HG02571 (cell line): ENCODE measurements around the gene NOC4L.

Source experiments
- ATAC-seq: cut with Tn5 transposase; IDR thresholded peaks from one replicate; pipeline ENCODE4 v1.9.1; 2021; ENCODE audit warnings: mild to moderate bottlenecking, moderate library complexity; ENCODE audit not compliant: unreplicated experiment

The NOC4L gene

DNA sequence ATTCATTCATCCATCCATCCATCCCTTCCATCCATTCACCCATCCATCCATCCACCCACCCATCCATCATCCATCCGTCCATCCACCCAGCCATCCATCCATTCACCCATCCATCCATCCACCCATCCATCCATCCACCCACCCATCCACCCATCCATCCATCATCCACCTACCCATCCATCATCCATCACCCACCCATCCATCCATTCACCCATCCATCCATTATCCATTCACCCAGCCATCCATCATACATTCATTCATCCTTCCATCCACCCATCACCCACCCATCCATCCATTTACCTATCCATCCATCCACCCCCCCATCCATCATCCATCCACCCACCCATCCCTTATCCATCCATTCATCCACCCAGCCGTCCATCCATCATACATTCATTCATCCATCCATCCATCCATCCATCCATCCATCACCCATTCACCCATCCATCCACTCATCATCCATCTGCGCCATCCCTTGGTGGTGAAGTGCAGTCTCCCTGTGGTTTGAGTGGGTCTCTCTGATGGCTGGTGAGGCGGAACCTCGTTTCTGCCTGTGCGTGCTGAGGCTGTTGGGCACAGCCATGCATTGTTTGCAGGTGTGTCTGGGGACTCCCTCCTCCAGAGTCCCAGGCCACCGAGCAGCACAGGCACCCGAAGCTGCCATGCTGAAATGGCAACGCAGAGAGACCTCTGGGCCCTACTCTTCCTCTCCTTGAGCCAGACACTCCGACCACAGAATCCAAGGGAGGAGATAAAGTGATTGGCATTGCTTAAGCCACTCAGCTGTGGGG lies 22.7 kb downstream of the NOC4L start:
- ATAC-seq, result no peak

DNA sequence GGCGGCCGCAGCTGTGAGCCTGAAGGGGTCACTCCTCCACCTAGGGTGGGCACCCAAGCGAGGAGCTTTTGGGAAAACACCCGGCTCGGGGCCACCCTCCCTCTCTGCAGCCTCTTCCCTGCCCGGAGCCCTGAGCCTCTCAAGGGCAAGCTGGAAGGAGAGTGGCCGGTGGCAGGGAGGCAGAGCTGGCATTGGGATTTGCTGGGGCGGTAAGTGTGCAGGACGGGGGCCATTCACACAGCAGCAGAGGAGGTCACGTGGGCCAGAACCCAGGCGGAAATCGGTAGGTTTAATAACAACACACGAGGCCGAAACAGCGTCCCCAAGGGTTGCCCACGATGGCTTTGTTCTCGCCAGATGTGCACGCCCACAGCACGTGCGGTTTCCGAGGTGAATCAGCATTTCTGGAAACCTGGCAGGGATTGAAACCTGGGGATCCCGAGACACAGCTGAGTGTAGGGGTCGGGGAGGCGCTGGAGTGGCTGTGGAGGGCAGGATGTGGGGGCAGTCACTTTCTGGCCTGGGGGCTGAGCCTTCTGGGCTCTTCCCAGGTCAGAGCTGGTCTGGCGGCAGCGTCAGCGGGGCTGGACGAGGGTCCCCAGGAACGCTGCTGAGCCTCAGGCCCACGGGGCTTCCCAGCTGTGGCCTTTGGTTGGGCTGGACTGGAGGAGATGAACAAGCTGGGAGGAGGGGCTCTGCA lies 23.5 kb downstream of the NOC4L start:
- ATAC-seq, result no peak

DNA sequence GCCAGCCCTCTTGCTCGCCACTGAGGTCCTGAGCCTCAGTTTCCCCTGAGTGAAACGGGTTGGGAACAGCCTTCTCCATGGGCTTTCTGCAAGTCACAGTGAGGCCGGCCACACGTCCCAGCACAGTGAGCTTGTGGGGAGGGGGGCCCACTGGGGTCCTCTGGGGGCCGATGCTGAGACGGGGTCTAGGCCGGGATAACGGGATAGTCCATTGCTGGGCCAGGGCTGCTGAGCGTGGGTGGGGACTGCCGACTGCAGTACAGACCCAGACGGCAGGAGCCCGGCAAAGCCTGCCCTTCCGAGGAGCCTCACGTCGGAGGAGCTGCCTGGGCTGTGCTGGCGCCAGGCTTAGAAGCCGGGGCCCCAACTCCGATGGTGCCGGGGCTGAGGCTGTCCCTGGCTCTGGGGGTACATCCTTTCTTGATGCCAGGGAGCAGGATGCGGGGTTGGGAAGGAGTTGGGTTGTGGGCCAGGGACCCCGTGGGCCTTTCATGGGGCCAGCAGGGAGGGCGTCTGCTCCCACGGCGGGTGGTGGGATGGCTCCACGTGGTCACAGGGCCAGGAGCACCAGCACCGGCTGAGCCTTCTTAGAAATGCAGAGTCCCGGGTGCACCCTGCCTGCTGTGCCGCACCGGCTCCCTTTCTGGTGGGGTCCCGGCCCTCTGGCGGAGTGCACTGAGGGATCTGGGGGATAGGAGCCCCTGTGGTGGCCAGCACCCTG lies 24.2 kb downstream of the NOC4L start:
- no peak for ATAC-seq

DNA sequence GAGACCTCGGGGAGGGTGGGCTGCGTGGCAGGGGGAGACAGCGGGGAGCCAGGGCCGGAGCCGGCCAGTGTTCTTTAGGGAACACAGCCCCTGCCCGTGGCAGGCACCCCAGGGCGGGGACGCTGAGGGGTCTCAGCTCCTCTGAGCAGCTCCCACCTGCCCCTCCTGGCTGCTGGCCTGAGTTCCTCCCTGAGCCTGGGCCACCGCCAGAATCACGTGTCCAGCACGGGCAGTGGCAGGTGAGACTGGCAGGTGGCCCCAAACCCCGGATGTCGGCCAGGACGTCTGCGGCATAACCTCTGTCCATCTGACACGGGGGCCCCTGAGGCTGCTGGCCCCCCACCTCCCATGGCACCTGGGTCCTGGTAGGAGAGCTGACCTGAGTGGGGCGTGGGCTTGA lies 25.1 kb downstream of the NOC4L start:
- ATAC-seq, result no peak

DNA sequence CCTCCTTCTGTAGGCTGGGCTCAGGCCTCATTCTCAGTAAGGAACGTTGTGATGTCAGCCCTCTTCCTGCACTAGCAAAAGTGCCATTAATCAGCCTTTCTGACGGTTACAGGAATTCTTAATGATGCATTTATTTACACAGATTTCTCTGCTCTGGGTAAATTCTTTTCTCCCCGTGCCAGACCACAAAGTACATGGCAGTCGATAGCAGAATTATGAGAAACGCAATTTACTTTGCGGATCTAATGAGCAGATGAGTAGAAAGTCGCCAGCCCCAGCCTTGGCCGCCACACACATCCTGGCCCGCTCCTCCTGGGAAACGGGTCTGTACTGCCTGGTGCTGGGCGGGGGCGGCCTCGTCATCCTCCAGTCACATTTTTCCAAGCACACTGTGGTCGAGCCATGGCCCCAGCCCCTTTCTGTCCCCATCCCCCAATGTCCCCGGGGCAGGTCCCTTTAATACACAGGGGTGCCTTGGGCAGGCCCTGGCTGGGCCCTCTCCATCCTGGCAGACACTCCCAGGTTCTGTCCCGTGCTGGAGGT lies 25.9 kb downstream of the NOC4L start:
- ATAC-seq, result no peak

DNA sequence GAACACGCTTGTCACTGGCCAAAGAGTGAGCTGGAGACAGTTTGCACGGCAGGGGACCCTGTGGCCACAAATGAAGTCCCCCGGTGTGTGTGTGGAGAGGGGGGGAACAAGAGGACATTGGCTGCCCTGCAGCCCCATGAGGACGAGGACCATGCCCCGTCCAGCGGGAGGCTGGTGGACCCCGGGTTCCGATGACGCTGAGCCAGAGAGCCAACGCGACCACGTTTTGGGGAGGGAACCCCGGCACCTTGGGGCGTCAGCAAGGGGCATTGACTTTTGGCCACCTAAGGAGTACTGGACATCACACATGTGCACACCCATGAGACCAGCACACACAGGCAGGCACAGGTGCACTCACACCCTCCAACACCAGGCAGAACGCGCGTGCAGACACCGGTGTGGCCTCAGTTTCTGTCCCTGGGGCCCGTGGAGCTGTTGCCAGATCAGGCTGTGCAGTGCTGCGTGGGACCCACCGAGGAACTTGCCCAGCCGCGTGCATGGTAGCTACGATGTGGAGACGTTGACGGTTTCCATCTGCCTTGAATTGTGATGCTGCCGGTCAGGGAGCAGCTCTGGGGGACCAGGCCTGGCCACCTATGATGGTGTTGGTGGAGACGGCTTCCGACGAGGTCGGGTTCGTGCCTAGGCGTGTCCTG lies 26.5 kb downstream of the NOC4L start:
- no peak for ATAC-seq

DNA sequence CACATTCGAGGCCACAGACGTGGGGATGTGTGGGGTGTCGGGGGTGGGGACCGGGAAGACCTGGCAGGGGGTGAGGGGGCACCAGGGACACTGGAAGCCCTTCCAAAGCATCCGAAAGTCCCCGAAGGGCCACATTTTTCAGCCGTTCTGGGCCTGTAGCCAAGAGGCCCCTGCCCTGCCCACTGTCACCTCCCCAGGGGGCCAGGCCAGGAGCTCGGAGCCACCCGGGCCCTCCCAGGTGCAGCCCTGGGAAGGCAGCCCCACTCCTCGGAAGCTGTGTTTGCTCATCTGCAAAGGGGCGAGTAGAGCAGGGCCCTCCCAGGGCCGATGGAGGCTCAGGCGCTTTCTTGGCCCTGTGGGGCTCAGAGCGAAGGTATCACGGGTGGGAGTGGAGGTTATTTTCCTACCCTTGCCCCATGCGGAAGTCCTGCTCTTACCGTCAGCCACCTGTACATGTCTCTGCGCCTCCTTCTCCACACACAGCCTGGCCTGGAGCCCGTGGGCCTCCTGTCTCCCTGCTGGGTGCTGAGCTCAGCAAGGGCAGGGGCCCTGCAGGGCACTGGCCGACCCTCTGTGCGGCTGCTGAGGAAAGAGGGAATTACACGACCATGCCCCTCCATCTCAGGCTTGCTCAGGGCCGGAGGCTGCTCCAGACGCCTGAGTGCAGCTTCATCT lies 27.2 kb downstream of the NOC4L start:
- no peak for ATAC-seq

DNA sequence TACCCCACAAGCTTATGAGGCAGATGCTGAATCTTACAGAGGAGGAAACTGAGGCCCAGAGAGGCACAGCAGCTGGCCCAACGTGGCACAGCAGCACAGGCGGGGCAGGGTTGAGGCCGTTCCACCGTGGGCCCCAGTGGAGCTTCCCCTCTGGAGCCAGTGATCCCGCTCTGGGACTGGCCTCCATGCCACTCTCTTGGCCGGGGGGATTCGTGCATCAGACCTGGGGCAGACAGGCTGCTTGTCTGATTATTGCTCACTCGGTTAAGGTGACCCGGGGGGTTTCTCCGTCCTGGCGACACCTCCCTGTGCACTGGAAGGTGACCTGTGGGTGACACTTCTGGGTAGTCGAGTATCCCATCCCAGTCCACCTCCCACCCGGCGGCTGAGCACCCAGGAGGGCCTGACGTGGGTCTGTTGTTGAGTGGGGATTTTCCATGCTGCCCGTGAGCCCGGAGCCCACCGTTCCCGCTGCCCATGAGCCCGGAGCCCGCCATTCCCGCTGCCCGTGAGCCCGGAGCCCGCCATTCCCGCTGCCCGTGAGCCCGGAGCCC lies 27.8 kb downstream of the NOC4L start:
- ATAC-seq, result no peak

DNA sequence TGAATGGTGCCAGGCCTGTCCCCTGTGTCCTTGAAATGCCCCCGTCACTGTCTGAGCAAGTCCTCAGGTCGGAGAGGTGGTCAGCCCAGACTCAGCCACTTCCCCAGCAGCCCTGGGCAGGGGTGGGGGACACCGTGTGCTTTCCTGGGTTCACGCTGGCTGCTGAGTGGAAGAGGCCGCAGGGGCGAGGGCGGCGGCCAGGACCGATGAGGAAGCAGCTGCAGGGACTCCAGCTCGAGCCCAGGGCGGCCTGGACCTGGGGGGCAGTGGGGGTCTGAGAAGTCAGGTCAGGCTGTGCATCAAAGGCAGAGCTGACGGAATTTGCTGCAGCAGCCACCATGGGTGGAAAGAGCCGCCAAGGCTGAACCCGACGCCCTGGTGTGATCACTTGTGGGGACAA lies 28.4 kb downstream of the NOC4L start:
- ATAC-seq, result no peak

DNA sequence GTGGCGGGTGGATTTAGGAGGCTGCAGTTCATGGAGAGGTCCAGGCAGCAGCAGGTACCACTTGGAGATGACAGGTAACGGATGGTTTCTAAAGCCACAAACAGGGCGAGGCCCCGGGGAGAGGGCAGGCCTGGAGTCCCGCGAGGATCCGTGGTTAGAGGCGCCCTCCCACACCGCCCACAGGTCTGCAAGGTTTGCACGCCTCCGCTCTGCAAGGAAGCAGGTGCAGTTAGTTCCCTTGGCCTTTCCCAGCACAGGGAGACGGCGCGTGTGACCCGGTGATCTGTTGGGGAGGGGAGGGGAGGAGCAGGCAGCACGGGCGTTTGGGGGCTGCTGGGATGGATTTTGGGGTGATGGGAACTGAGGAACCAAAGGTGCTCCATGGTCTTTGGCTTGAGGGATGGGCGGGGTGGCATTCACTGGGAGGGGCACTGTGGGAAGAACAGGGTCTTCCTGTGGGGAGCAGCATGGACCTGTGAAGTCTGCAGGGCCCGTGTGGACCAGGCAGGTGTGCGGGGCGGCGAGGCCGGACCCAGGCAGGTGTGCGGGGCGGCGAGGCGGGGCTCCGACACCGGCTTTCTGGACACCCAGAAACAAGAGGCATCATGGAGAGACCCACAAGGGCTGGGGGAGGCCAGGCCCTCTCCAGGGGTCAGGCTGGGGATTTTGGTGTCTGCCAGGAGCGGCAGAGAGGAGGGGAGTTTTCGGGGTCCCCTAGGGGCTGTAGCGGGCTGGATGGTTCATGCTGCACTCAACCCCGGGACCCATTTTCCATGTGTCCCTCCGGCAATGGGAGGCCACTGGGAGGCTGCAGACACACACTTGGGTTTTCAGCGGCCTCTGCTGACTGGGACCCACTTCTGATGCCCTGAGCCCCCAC lies 29.1 kb downstream of the NOC4L start:
- ATAC-seq, result no peak

DNA sequence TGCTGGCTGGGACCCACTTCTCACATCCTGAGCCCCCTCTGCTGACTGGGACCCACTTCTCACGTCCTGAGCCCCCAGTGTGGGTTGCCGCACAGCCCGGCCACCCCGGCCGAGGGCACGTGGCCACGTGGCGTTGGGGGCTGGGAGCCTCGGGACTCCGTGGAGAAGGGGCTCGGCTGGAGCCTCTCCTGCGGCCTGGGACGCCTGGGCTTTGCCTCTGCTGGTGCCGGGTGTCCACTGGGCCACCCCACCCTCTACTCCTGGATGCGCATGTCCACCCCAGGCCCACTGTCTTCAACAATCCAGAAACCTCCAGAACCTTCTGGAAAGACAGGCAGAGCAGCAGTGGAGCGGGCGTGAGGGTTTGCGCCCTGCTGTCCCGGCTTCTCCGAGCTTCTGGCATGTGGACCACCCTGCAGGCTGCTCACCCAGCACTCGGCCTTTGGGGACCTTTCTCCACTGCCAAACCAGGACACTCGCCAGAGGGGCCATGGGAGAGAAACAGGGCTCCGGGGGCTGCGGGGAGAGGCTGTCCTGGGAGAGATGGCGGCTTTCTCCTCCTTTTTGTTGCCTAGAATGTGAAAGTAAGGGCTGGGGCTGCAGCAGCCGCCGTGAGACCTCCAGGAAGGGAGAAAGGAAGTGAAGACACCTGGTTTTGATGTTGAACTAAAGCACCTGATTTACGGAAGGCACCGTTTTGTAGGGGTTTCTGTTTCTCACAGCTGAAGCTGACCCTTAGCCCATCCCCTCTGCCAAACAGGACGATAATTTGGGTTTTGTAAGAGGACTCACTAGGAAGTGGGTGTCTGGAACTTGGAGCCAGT lies 30.0 kb downstream of the NOC4L start:
- ATAC-seq, result no peak

DNA sequence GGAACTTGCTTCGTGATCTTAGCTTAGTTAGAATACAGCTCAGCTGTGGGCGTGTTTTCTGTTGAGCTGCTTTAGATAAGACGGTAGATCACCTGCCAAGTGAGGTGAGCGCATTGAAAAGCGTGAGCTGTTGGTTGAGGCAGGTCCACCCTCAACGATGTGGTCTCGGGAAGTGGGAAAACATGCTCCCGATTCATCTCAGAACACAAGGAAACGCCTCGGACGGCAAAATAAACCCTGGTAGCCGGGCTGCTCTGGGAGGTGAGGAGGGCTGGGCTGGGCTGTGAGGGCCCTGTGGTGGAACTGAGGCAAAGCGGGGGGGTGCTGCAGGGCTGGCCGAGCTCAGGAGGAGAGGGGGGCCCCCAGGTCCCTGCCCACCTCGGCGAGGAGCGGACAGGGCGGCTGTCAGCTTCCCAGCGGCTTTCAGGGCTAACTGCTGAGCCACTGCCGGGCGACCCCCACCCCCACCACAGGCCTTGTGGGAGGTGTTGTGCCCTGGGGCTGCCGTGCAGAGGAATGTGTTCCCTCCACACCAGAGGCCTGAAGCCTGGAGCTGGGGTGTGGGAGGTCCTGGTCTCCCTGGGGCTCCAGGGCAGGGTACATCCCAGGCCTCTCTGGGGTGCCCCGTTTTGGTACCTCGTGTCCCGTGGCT lies 30.7 kb downstream of the NOC4L start:
- ATAC-seq, result no peak

DNA sequence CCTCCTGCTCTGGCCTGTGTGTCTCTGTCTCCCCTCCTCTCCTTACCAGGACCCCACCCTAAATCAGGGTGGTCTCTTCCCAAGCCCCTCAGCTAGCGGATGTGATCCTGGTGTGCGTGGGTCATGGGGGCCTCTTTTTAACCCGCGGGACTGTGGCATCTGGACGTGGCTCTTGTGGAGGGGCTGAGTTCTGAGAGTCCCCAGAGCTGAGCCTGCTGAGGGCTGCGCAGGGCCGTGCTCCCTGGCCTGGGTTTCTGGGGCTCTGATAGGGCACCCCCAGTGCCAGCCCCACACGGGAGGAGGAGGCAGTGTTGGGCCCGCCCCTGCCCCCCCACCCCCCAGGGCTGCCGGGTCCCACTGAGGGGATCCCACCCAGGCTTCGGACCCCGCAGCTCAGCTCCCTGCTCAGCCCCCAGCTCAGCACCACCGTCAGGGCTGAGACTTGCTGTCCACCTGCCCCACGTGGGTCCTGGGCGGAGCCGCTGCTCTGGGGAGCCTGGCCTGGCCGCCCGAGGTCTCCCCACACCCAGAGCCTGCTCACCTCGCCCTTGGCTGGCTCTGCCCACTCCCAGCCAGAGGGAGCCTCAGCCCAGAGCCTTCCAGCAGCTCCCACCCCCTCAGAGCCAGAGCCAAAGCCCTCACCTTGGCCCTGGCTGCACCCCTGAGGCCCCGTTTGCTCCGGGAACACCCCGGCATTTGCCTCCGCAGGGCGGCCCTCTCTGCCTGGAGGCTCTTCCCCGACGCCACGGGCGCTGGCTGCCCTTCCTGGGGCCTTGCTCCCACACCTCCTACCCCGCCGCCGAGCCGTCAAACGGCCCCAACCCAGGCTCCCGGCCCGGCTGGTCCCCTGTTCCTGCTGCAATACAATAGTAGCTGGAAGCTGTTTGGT lies 31.5 kb downstream of the NOC4L start:
- ATAC-seq, result no peak

DNA sequence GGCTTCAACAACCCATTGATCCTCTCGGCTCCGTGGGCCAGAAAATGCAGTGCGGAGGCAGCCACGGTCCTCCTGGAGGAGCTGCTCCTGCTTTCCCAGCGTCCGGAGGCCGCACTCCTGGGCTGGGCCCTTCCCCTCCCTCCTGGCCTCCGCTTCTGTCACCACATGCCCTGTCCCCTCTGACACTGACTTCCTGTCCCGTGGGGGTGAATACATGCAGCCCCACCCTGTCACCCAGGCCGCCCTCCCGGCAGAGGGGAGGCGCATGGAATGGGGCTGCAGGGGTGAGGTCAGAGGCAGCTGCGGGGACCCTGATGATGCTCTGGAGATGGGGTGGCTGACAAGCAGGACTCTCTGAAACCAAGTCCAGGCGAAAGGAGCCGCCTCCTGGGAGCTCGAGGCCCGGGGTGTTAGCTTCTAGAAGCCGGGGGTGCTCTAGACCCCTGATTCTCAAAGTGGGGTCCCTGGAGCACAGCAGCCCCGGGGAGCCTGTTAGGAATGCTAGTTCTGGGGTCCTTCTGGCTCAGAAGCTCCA lies 32.2 kb downstream of the NOC4L start:
- ATAC-seq, result no peak

DNA sequence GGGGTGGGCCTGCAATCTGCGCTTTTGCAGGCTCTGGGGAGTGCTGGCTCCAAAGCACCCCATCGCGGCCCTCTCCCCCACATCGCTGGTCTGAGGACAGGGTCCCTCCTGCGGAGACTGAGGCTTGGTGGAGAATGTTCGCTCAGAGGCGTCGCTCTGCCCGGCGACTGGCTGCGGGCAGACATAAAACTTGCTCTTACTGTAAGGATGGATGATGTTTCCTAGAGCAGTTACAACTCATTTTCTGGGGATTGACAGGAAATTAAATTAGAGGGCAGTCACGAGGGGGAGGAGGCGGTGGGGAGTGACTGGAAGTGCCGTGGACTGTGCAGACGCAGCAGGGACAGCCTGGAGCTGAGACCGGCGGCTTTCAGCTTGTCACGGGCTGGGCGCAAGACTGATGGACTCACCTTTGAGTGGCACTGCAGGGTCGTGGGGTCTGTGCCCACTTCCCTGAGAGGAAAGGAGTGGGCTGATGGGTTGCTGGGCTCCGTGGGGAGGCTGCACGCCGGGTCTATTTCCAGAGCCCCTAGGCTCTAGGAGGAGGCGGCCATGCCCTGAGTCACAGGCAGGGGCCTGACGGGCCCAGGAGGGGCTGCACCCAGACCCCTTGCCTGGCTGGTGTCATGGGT lies 32.8 kb downstream of the NOC4L start:
- ATAC-seq, result no peak

DNA sequence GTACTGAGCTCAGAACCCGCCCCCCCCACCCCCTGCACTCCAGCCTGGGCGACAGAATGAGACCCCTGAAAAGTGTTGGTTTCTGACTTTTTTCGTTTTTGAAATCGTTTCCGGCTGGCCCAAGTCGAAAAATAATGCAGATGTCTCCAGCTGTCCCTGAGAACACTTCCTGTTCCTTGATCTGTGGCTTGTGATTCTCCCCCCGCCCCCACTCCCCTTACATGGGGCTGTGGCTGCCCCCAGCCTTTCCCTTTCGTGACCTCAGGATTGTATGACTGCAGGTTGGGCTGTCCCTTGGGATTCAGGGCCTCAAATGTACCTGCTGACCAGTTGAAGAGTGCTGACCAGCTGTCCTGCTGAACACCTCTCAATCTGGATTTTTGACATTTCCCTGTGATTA lies 34.1 kb downstream of the NOC4L start:
- no peak for ATAC-seq
